Activated gamma-delta T cell treated with Interleukin-2 at 50 U/mL for 16 hours (primary cell): ENCODE measurements around the gene RASEF.
"Not testable (repeated sequence)": the region's sequence is repeated elsewhere in the genome, so short reads cannot be mapped to it uniquely, and the experiment has no call there.

Experiments used
- DNase-seq: peaks from one replicate; pipeline ENCODE4 v3.0.0-alpha.2; 2020

The RASEF gene

GRCh38 chr9:82968388-82968787, 94.6 kb downstream of the RASEF start:
- no peak for DNase-seq

GRCh38 chr9:82961504-82962125, 101.3 kb downstream of the RASEF start:
- DNase-seq = peak; percentile 4

DNA sequence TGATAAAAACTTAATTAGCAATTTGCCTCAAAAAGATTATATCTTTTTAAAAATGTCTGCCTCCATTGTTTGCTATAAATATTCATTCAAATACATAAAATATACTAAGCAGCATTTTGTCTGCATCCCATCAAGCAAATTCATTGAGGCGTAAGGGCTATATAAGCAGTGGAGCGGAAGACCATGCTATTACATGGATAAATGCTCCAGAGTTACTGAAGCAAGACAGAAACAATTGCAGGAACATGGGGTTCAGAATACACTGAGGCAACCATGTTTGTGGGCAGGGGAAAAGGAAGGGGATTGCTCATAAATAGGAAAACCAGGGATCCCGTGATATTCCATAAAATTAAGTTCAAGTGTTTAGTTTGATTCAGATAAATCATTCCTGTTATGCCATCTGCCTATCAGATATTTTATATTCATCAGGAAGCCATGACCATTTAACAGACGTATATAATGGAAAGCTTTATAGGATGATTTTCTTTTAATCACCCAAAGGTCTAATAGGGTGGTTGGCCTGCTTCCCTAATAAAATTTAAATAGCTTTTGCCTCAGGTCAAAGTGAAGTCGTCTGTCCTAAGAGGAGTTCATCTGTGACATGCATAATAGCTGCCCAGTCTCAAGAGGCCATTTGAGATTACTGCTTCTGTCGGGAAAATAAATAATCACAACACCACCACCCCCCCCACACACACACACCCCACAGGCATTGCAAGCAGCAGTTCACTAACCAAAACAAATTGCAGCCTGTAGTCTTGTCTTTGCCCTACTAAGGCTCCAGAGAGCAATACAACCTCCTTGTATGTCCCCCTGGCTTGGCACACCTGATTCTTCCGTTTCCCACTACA, 105.2 kb downstream of the RASEF start:
- DNase-seq = no peak

- DNase-seq = no peak
Measured at GRCh38 chr9:82949203-82949602, 113.7 kb downstream of the RASEF start.

DNA sequence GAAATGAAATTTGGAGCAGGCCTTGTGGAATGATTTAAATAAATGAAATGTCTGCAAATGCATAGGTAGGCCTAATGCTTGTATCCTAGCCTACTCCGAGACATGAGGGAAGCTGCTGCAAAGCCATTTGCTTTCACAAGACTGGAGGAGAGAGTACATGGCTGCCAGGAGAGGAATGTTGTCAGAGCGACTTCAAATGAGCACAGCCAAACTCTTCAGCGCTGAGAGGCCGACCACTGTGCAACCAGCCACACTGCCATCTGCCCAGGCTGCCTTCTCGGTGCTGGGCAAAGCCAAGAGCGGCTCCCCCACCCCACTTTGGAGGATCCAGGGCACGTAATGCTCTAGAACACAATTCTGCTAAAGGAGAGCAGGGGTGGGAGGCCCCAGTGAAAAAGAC, 122.6 kb downstream of the RASEF start:
- no peak for DNase-seq

GRCh38 chr9:82939451-82939850, 123.5 kb downstream of the RASEF start:
- DNase-seq = no peak

GRCh38 chr9:82938426-82939218, 124.3 kb downstream of the RASEF start:
- no peak for DNase-seq

GRCh38 chr9:82936561-82936960, 126.4 kb downstream of the RASEF start:
- not testable (repeated sequence) for DNase-seq

- no peak for DNase-seq
Measured at GRCh38 chr9:82934949-82935348, 128.0 kb downstream of the RASEF start.

DNA sequence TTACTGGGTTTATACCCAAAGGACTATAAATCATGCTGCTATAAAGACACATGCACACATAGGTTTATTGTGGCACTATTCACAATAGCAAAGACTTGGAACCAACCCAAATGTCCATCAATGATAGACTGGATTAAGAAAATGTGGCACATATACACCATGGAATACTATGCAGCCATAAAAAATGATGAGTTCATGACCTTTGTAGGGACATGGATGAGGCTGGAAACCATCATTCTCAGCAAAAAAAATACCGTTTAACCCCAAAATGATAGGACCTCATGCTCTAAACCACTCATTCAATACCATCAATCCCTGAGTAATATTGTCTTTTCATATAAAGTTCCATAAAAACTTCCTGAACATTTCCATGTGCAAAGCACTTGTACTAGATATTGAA, 128.9 kb downstream of the RASEF start:
- not testable (repeated sequence) for DNase-seq

DNA sequence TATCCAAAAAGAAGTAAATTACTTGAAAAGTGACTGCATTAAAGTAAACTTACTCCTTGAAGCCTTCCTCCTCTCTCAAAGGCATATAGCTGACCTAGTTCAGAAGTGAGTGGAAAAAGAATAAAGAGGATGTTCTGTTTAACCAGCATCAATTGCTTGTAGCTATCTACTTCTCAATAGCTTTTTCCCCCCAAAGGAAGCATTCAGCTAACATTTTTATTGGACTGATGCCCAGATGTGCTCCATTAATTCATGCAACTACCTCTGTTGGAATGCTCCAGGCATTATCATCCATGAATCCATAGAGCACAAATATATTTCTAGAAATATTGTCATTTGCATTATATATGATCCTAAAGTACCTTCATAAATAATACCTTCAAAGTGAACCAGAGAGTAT, 132.8 kb downstream of the RASEF start:
- no peak for DNase-seq
